GM19395 (cell line): Measurements from ENCODE around the gene NOB1.
"Not testable (repeated sequence)": the region's sequence is repeated elsewhere in the genome, so short reads cannot be mapped to it uniquely, and the experiment has no call there.

ENCODE experiments used
- ATAC-seq: cut with Tn5 transposase; IDR thresholded peaks from one replicate; pipeline ENCODE4 v1.9.1; 2021; ENCODE audit warnings: mild to moderate bottlenecking, moderate library complexity; ENCODE audit not compliant: unreplicated experiment

Gene NOB1

GRCh38 chr16:69761983-69762813, 7.5 kb upstream of the NOB1 start, which contains the start of gene WWP2:
Gene WWP2 (plus strand): TSS chr16:69762332. CDS start chr16:69787011, 24,679 bp downstream.
- peak; percentile 75 for ATAC-seq

- ATAC-seq = not testable (repeated sequence)
Measured at GRCh38 chr16:69757375-69757774, 2.6 kb upstream of the NOB1 start.

GRCh38 chr16:69756705-69757104, 2.0 kb upstream of the NOB1 start:
- no peak for ATAC-seq

GRCh38 chr16:69754143-69754468, 620 bp downstream of the NOB1 start:
- ATAC-seq = no peak

GRCh38 chr16:69748694-69749345, 5.9 kb downstream of the NOB1 start:
- no peak for ATAC-seq

GRCh38 chr16:69747115-69747514, 7.6 kb downstream of the NOB1 start:
- no peak for ATAC-seq

- ATAC-seq = no peak
Measured at GRCh38 chr16:69745959-69746358, 8.8 kb downstream of the NOB1 start.

- no peak for ATAC-seq
Measured at GRCh38 chr16:69745232-69745612, 9.5 kb downstream of the NOB1 start.

- ATAC-seq = no peak
Measured at GRCh38 chr16:69744363-69745231, 10.1 kb downstream of the NOB1 start.

- ATAC-seq = no peak
Measured at GRCh38 chr16:69741951-69742904, 12.5 kb downstream of the NOB1 start.

GRCh38 chr16:69741519-69741918, 13.2 kb downstream of the NOB1 start:
- no peak for ATAC-seq

- no peak for ATAC-seq
Measured at GRCh38 chr16:69732101-69732500, 22.6 kb downstream of the NOB1 start.

GRCh38 chr16:69731280-69731679, 23.4 kb downstream of the NOB1 start:
- not testable (repeated sequence) for ATAC-seq

- not testable (repeated sequence) for ATAC-seq
Measured at GRCh38 chr16:69729030-69729429, 25.7 kb downstream of the NOB1 start.

- ATAC-seq = no peak
Measured at GRCh38 chr16:69727916-69728270, 26.8 kb downstream of the NOB1 start.

GRCh38 chr16:69726313-69727060, 28.2 kb downstream of the NOB1 start, which contains the start of gene NQO1:
Gene NQO1 (minus strand): TSS chr16:69726560. CDS start chr16:69726439, 121 bp downstream.
- ATAC-seq = peak; percentile 96

- no peak for ATAC-seq
Measured at GRCh38 chr16:69725480-69726312, 29.0 kb downstream of the NOB1 start.

GRCh38 chr16:69724981-69725479, 29.7 kb downstream of the NOB1 start:
- no peak for ATAC-seq
